Body of pancreas (tissue), 4 donors: ENCODE data around the gene NTN5. TPM values are rescaled to one million over a fixed set of nuclear protein-coding genes. Genes with fewer than 3 reads are reported as not detected.

ENCODE experiments used
- ATAC-seq: fragments of 150-250 bp; one replicate; pipeline ENCODE4 v1.9.1; 2016
- DNase-seq, 4 donors: peaks; one replicate each; pipeline ENCODE4 v3.0.0-alpha.2; 2019
- H3K27ac ChIP-seq, 4 donors: fragments of 200-600 bp; sonication (generic); 1 replicate in 3 of 4; 2 replicates in 1 of 4; pipeline versions ENCODE4 v1.5.1 to v1.6.1; 2016 to 2019; ENCODE audit warnings: mild to moderate bottlenecking in 1 of 4, mixed read lengths in 1 of 4, moderate library complexity in 1 of 4
- H3K27me3 ChIP-seq, 2 donors: fragments of 200-600 bp; sonication (generic); one replicate each; pipeline ENCODE4 v1.6.0; 2016; ENCODE audit warnings: mild to moderate bottlenecking in 1 of 2
- H3K36me3 ChIP-seq, 2 donors: fragments of 200-600 bp; sonication (generic); replicated peaks in 1 of 2; 2 replicates each; pipeline ENCODE4 v1.5.1; 2016; ENCODE audit warnings: low read depth in 2 of 2; ENCODE audit not compliant: insufficient read depth in 1 of 2
- H3K4me1 ChIP-seq: fragments of 200-600 bp; sonication (generic); one replicate; pipeline ENCODE4 v1.6.0; 2016
- H3K4me3 ChIP-seq, 2 donors: fragments of 200-600 bp; sonication (generic); 1 replicate in 1 of 2; 2 replicates in 1 of 2; pipeline ENCODE4 v1.5.1; 2016 to 2019
- H3K9me3 ChIP-seq, 3 donors: fragments of 200-600 bp; sonication (generic); 1 replicate in 2 of 3; 2 replicates in 1 of 3; pipeline ENCODE4 v1.5.1; 2016
- CTCF ChIP-seq, 7 experiments: fragments of 450-650 bp in 4 of 7; fragments of 200-600 bp in 3 of 7; sonication (generic) in 3 of 7; IDR thresholded peaks; one replicate each; pipeline ENCODE4 v1.5.1; 2016 to 2019; ENCODE audit warnings: antibody characterized with exemption in 7 of 7
- POLR2A ChIP-seq, 3 donors: fragments of 450-650 bp; IDR thresholded peaks; one replicate each; pipeline ENCODE4 v1.6.1; 2016; ENCODE audit warnings: antibody characterized with exemption in 3 of 3, mild to moderate bottlenecking in 2 of 3
- WGBS, 2 donors: methylation state at CpG; one replicate each; pipeline ENCODE4 v1.1.5; 2017; 5-methylcytosine and 5-hydroxymethylcytosine counted together
- intact Hi-C: fragments of 100-400 bp; cut with DNase I; formaldehyde crosslinking; loops from one replicate; pipeline ENCODE4 v1.15.1; 2023
- total RNA-seq, 2 donors: library from RNA; depleted of rRNA; stranded (reverse); fragments of >200 nt; gene quantifications; one replicate each; pipeline ENCODE4 v1.1.0, GENCODE V29; 2016

The NTN5 gene
- total RNA-seq, 2 donors from 2014 or later = not detected

- DNase-seq = peak in 3 of 4 donors; percentile 23 to 38 (median 27)
- H3K27ac ChIP-seq = peak overlapping the region in 3 of 4 donors; percentile 95 to 98 (median 96)
- intact Hi-C loops = no loop called here
- H3K4me3 ChIP-seq = no peak overlapping the region
- WGBS, 2 donors = 65 to 86% methylated on average over 10 to 13 of the region's 16 CpGs
- no peaks in the 10 kb centered on the region for H3K36me3 ChIP-seq
- ATAC-seq = no peak
- no peaks in the 10 kb centered on the region for H3K9me3 ChIP-seq
- H3K27me3 ChIP-seq = no peaks in the 10 kb centered on the region
- no peak for TF ChIP-seq CTCF (IDR thresholded peaks at IDR 0.05)
- TF ChIP-seq POLR2A (IDR thresholded peaks at IDR 0.05) = no peak
- H3K4me1 ChIP-seq = peaks cover 32% of the 10 kb centered on the region
Measured at GRCh38 chr19:48638831-48639381, 33.9 kb downstream of the NTN5 start.

- H3K36me3 ChIP-seq = no peaks in the 10 kb centered on the region
Measured at GRCh38 chr19:48637948-48638830, 34.6 kb downstream of the NTN5 start.

GRCh38 chr19:48637449-48637947 is 35.3 kb downstream of the NTN5 start:
- H3K36me3 ChIP-seq = no peaks in the 10 kb centered on the region
- WGBS, 2 donors = 0% methylated on average over 22 to 38 of the region's 38 CpGs
- H3K4me1 ChIP-seq = peaks cover 46% of the 10 kb centered on the region
- H3K9me3 ChIP-seq = no peaks in the 10 kb centered on the region
- ATAC-seq (peak; percentile 81), DNase-seq (peak; percentile 99 to 100 (median 100))
- H3K27me3 ChIP-seq = no peaks in the 10 kb centered on the region
- intact Hi-C loops = no loop called here
- TF ChIP-seq POLR2A (IDR thresholded peaks at IDR 0.05) (no peak), CTCF (IDR thresholded peaks at IDR 0.05) (no peak)
- H3K4me3 ChIP-seq = no peak overlapping the region
- peak overlapping the region; percentile 95 to 98 (median 96) for H3K27ac ChIP-seq

More at GRCh38 chr19:48637948-48638830, 34.6 kb downstream of the NTN5 start:
- no peaks in the 10 kb centered on the region for H3K27me3 ChIP-seq
- peak overlapping the region; percentile 95 to 98 (median 96) for H3K27ac ChIP-seq
- H3K4me3 ChIP-seq = no peak overlapping the region
- ATAC-seq = peak; percentile 63
- WGBS, 2 donors = 6 to 8% methylated on average over 24 to 29 of the region's 29 CpGs
- intact Hi-C loops = no loop called here
- peaks cover 39% of the 10 kb centered on the region for H3K4me1 ChIP-seq
- no peaks in the 10 kb centered on the region for H3K9me3 ChIP-seq
- TF ChIP-seq CTCF (IDR thresholded peaks at IDR 0.05) = peak in 2 of 7 experiments; percentile 40 to 56
- peak; percentile 57 to 89 (median 88) for TF ChIP-seq POLR2A (IDR thresholded peaks at IDR 0.05)
- peak; percentile 91 to 96 (median 92) for DNase-seq

- no peaks in the 10 kb centered on the region for H3K9me3 ChIP-seq
- TF ChIP-seq POLR2A (IDR thresholded peaks at IDR 0.05) (peak; percentile 35 to 57 (median 48)), CTCF (IDR thresholded peaks at IDR 0.05) (peak in 4 of 7 experiments; percentile 14 to 26 (median 23))
- H3K36me3 ChIP-seq = no peaks in the 10 kb centered on the region
- peak in 3 of 4 donors; percentile 64 to 65 (median 65) for DNase-seq
- H3K4me1 ChIP-seq = peaks cover 46% of the 10 kb centered on the region
- peak within 1 kb of the TSS; percentile 95 to 98 (median 96) for H3K27ac ChIP-seq
- 0% methylated on average over 6 to 40 of the region's 40 CpGs for WGBS, 2 donors
- H3K4me3 ChIP-seq = peak within 1 kb of the TSS; percentile 51 to 62
- no peak for ATAC-seq
- intact Hi-C loops = no loop called here
- H3K27me3 ChIP-seq = no peaks in the 10 kb centered on the region
Measured at GRCh38 chr19:48636859-48637448, 35.9 kb downstream of the NTN5 start, which contains the start of gene DBP. Gene DBP, minus strand, starts transcription at chr19:48637379. Its CDS starts 385 bp downstream, at chr19:48636994.
